Adrenal gland (tissue), 12 donors: Measurements from ENCODE around the gene AUTS2. TPM values are rescaled to one million over a fixed set of nuclear protein-coding genes. Genes with fewer than 3 reads are reported as not detected.

Source experiments
- DNase-seq, 7 donors: peaks; one replicate each; pipeline ENCODE4 v3.0.0-alpha.2; 2019 to 2020
- H3K27ac ChIP-seq, 5 donors: fragments of 200-600 bp; sonication (generic) in 4 of 5; 1 replicate in 3 of 5; 2 replicates in 2 of 5; pipeline versions ENCODE4 v1.5.1 to v1.8.0; 2016 to 2020; ENCODE audit warnings: mild to moderate bottlenecking in 1 of 5
- H3K27me3 ChIP-seq: fragments of 200-600 bp; 2 replicates; pipeline ENCODE4 v1.8.0; 2021
- H3K36me3 ChIP-seq, 2 donors: fragments of 200-600 bp; replicated peaks in 1 of 2; 1 replicate in 1 of 2; 2 replicates in 1 of 2; pipeline versions ENCODE4 v1.5.1 to v1.8.0; 2018 to 2022
- H3K4me1 ChIP-seq, 2 donors: fragments of 200-600 bp; replicated peaks in 1 of 2; 1 replicate in 1 of 2; 2 replicates in 1 of 2; pipeline versions ENCODE4 v1.5.1 to v1.8.0; 2018 to 2021
- H3K4me3 ChIP-seq, 4 donors: fragments of 200-600 bp; sonication (generic) in 3 of 4; one replicate each; pipeline ENCODE4 v1.5.1; 2016 to 2018
- H3K9me3 ChIP-seq, 3 donors: fragments of 200-600 bp; sonication (generic) in 1 of 3; replicated peaks in 1 of 3; 1 replicate in 2 of 3; 2 replicates in 1 of 3; pipeline versions ENCODE4 v1.5.1 to v1.8.0; 2016 to 2021
- CTCF ChIP-seq, 6 experiments: fragments of 450-650 bp in 4 of 6; fragments of 200-600 bp in 2 of 6; sonication (generic) in 1 of 6; IDR thresholded peaks; 1 replicate in 5 of 6; 2 replicates in 1 of 6; pipeline versions ENCODE4 v1.5.1 to v1.8.0; 2016 to 2021; ENCODE audit warnings: antibody characterized with exemption in 6 of 6, mild to moderate bottlenecking in 2 of 6, moderate library complexity in 1 of 6
- POLR2A ChIP-seq, 2 donors: fragments of 450-650 bp; IDR thresholded peaks; one replicate each; pipeline ENCODE4 v1.6.1; 2017; ENCODE audit warnings: antibody characterized with exemption in 2 of 2, mild to moderate bottlenecking in 2 of 2, moderate library complexity in 1 of 2
- WGBS, 4 donors: extraction: QIAGEN DNeasy Blood & Tissue Kit in 2 of 4; methylation state at CpG; one replicate each; pipeline versions ENCODE4 v1.1.5 to v1.1.7; 2013 to 2017; 5-methylcytosine and 5-hydroxymethylcytosine counted together
- intact Hi-C, 2 donors: fragments of 100-400 bp; cut with DNase I; formaldehyde crosslinking; loops; one replicate each; pipeline versions ENCODE4 v1.14.1 to v1.15.0; 2022 to 2023
- polyA plus RNA-seq, 3 donors: library from polyadenylated mRNA; stranded (reverse); fragments of 200-250 nt in 2 of 3; fragments of 350-450 nt in 1 of 3; fragmentation: Illumina TruSeq in 1 of 3; extraction: RNeasy Lipid Tissue Mini Kit (QIAGEN cat#74804) in 1 of 3; gene quantifications; one replicate each; pipeline ENCODE4 v1.2.3, GENCODE V29; 2013 to 2014
- total RNA-seq, 9 donors: library from RNA; depleted of rRNA in 4 of 9; stranded (reverse); fragments of >200 nt in 4 of 9; fragments of 120-200 nt in 1 of 9; fragmentation: NEBNext Ultra II Directional in 1 of 9; extraction: Animal tissue kit (Norgen Biotek cat#: 25700) in 1 of 9; gene quantifications; one replicate each; pipeline versions ENCODE4 v1.1.0 to v1.2.4, GENCODE V29; 2013 to 2023
- donor health status: healthy with polysubstance abuse.
- donor health status: Bipolar disorder and iron deficiency.
- donor health status: DM: yes; HTN: yes; CAD: no.
- donor health status: DM: no; HTN: no; CAD: no.
- donor health status: DM: no; HTN: no; CAD: no.
- donor health status: DM: yes; HTN: yes; CAD: no.

The AUTS2 gene
- total and polyA plus RNA-seq, 12 donors, result 6.4 to 44.0 (median 15.2) TPM

GRCh38 chr7:69706070-69706469 is 107.8 kb downstream of the AUTS2 start:
- peaks cover 0 to 22% of the 10 kb centered on the region in 2 donors for H3K4me1 ChIP-seq
- no peaks in the 10 kb centered on the region for H3K27me3 ChIP-seq
- no peaks in the 10 kb centered on the region for H3K9me3 ChIP-seq
- no peak overlapping the region for H3K4me3 ChIP-seq
- no peak for TF ChIP-seq POLR2A (IDR thresholded peaks at IDR 0.05)
- no peak for TF ChIP-seq CTCF (IDR thresholded peaks at IDR 0.05)
- H3K27ac ChIP-seq, result no peak overlapping the region
- H3K36me3 ChIP-seq, result no peaks in the 10 kb centered on the region
- intact Hi-C loops, result no loop called here
- no peak for DNase-seq
- WGBS, 4 donors, result 79 to 88% (median 85%) methylated on average over 2 of the region's 2 CpGs

GRCh38 chr7:69708857-69709256 is 110.6 kb downstream of the AUTS2 start:
- H3K4me3 ChIP-seq, result no peak overlapping the region
- WGBS, 4 donors, result 42 to 52% (median 46%) methylated on average over 2 of the region's 2 CpGs
- TF ChIP-seq CTCF (IDR thresholded peaks at IDR 0.05) (no peak), POLR2A (IDR thresholded peaks at IDR 0.05) (peak in 1 of 2 donors; percentile 28)
- no peaks in the 10 kb centered on the region for H3K27me3 ChIP-seq
- peak overlapping the region in 1 of 5 donors; percentile 25 for H3K27ac ChIP-seq
- H3K36me3 ChIP-seq, result no peaks in the 10 kb centered on the region
- peaks cover 0 to 13% of the 10 kb centered on the region in 2 donors for H3K4me1 ChIP-seq
- intact Hi-C loops, result no loop called here
- H3K9me3 ChIP-seq, result no peaks in the 10 kb centered on the region
- DNase-seq, result peak; percentile 43 to 79 (median 71)

GRCh38 chr7:69710768-69711438 is 112.6 kb downstream of the AUTS2 start:
- TF ChIP-seq CTCF (IDR thresholded peaks at IDR 0.05) (no peak), POLR2A (IDR thresholded peaks at IDR 0.05) (no peak)
- Histone ChIP-seq H3K27ac (no peak overlapping the region), H3K27me3 (no peaks in the 10 kb centered on the region), H3K36me3 (no peaks in the 10 kb centered on the region), H3K9me3 (no peaks in the 10 kb centered on the region), H3K4me3 (no peak overlapping the region), H3K4me1 (peaks cover 0 to 13% of the 10 kb centered on the region in 2 donors)
- intact Hi-C loops, result no loop called here
- no peak for DNase-seq
- 92 to 98% (median 97%) methylated on average over 5 of the region's 5 CpGs for WGBS, 4 donors

GRCh38 chr7:69714886-69715576 is 116.8 kb downstream of the AUTS2 start:
- no peak for TF ChIP-seq POLR2A (IDR thresholded peaks at IDR 0.05)
- intact Hi-C loops, result no loop called here
- no peak overlapping the region for H3K4me3 ChIP-seq
- no peak for DNase-seq
- H3K9me3 ChIP-seq, result no peaks in the 10 kb centered on the region
- H3K36me3 ChIP-seq, result no peaks in the 10 kb centered on the region
- H3K27me3 ChIP-seq, result no peaks in the 10 kb centered on the region
- H3K4me1 ChIP-seq, result peaks cover 0 to 6% of the 10 kb centered on the region in 2 donors
- WGBS, 4 donors, result 63 to 72% (median 69%) methylated on average over 2 of the region's 2 CpGs
- H3K27ac ChIP-seq, result no peak overlapping the region
